Activated T-cell treated with anti-CD3 and anti-CD28 coated beads, Interleukin-2, amount 50 U/mL, for 72 hours (primary cell): ENCODE data around the gene SLC8A2. TPM values are rescaled to one million over a fixed set of nuclear protein-coding genes. Genes with fewer than 3 reads are reported as not detected.
A peak's percentile ranks its signal among the peaks of the same experiment; 100 is the strongest.

Experiments
- ATAC-seq, 2 donors: fragments of 150-1000 bp; cut with Tn5 transposase; replicated peaks in 1 of 2; 2 replicates each; pipeline ENCODE4 v1.10.0; 2021; ENCODE audit warnings: moderate library complexity in 2 of 2, mild to moderate bottlenecking in 1 of 2
- DNase-seq, 2 donors: peaks; one replicate each; pipeline ENCODE4 v3.0.0; 2021 to 2022; ENCODE audit warnings: mixed read lengths in 1 of 2
- H3K27ac Mint-ChIP-seq: one replicate; pipeline ENCODE4 v1.8.0; 2022; ENCODE audit warnings: mild to moderate bottlenecking, moderate library complexity, mixed read lengths
- H3K27me3 Mint-ChIP-seq: one replicate; pipeline ENCODE4 v1.8.0; 2022; ENCODE audit warnings: low read depth, mixed read lengths
- H3K36me3 Mint-ChIP-seq, 2 donors: one replicate each; pipeline ENCODE4 v1.8.0; 2022; ENCODE audit warnings: mixed read lengths in 2 of 2, mild to moderate bottlenecking in 1 of 2; ENCODE audit not compliant: insufficient read depth in 2 of 2
- H3K4me1 Mint-ChIP-seq: one replicate; pipeline ENCODE4 v1.8.0; 2022; ENCODE audit warnings: low read depth, mixed read lengths
- H3K4me3 Mint-ChIP-seq, 2 donors: one replicate each; pipeline ENCODE4 v1.8.0; 2022; ENCODE audit warnings: mild to moderate bottlenecking in 2 of 2, mixed read lengths in 2 of 2, moderate library complexity in 2 of 2
- H3K9me3 Mint-ChIP-seq, 2 donors: one replicate each; pipeline ENCODE4 v1.8.0; 2022; ENCODE audit warnings: mixed read lengths in 2 of 2
- total RNA-seq, 2 donors: library from RNA; stranded (reverse); gene quantifications; one replicate each; pipeline ENCODE4 v1.2.3, GENCODE V29; 2022

Gene SLC8A2
- total RNA-seq, 2 donors from 2014 or later: 0.17 to 0.97 TPM

- H3K9me3 Mint-ChIP-seq: no peaks in the 10 kb centered on the region
- ATAC-seq (no peak), DNase-seq (no peak)
- no peak overlapping the region for H3K4me3 Mint-ChIP-seq
- no peaks in the 10 kb centered on the region for H3K4me1 Mint-ChIP-seq
- no peaks in the 10 kb centered on the region for H3K36me3 Mint-ChIP-seq
- peaks cover 46% of the 10 kb centered on the region for H3K27me3 Mint-ChIP-seq
- H3K27ac Mint-ChIP-seq: no peak overlapping the region
Observed at GRCh38 chr19:47411101-47411500, 60.6 kb downstream of the SLC8A2 start.

- Mint-ChIP-seq H3K4me3 (no peak overlapping the region), H3K36me3 (no peaks in the 10 kb centered on the region), H3K27me3 (peaks cover 57% of the 10 kb centered on the region), H3K4me1 (no peaks in the 10 kb centered on the region), H3K9me3 (peaks cover 0 to 2% of the 10 kb centered on the region in 2 donors), H3K27ac (no peak overlapping the region)
- no peak for DNase-seq
- no peak for ATAC-seq
Observed at GRCh38 chr19:47408156-47408938, 63.3 kb downstream of the SLC8A2 start.

GRCh38 chr19:47407417-47407774 lies 64.3 kb downstream of the SLC8A2 start:
- no peak overlapping the region for H3K4me3 Mint-ChIP-seq
- H3K27ac Mint-ChIP-seq: no peak overlapping the region
- no peaks in the 10 kb centered on the region for H3K4me1 Mint-ChIP-seq
- H3K27me3 Mint-ChIP-seq: peaks cover 54% of the 10 kb centered on the region
- H3K36me3 Mint-ChIP-seq: no peaks in the 10 kb centered on the region
- no peak for DNase-seq
- ATAC-seq: no peak
- H3K9me3 Mint-ChIP-seq: peaks cover 0 to 2% of the 10 kb centered on the region in 2 donors

- H3K36me3 Mint-ChIP-seq: no peaks in the 10 kb centered on the region
- no peak overlapping the region for H3K4me3 Mint-ChIP-seq
- peaks cover 54% of the 10 kb centered on the region for H3K27me3 Mint-ChIP-seq
- ATAC-seq (peak; percentile 32 to 41), DNase-seq (no peak)
- no peaks in the 10 kb centered on the region for H3K4me1 Mint-ChIP-seq
- peaks cover 0 to 2% of the 10 kb centered on the region in 2 donors for H3K9me3 Mint-ChIP-seq
- no peak overlapping the region for H3K27ac Mint-ChIP-seq
Observed at GRCh38 chr19:47406711-47407416, 64.8 kb downstream of the SLC8A2 start.

GRCh38 chr19:47405854-47406417 lies 65.8 kb downstream of the SLC8A2 start:
- no peaks in the 10 kb centered on the region for H3K36me3 Mint-ChIP-seq
- no peak for ATAC-seq

GRCh38 chr19:47405197-47405550 lies 66.5 kb downstream of the SLC8A2 start:
- H3K4me3 Mint-ChIP-seq: no peak overlapping the region
- no peak for DNase-seq
- H3K36me3 Mint-ChIP-seq: no peaks in the 10 kb centered on the region
- peaks cover 0 to 2% of the 10 kb centered on the region in 2 donors for H3K9me3 Mint-ChIP-seq
- peaks cover 54% of the 10 kb centered on the region for H3K27me3 Mint-ChIP-seq
- no peaks in the 10 kb centered on the region for H3K4me1 Mint-ChIP-seq
- H3K27ac Mint-ChIP-seq: no peak overlapping the region
- no peak for ATAC-seq

More at GRCh38 chr19:47405854-47406417, 65.8 kb downstream of the SLC8A2 start:
- H3K4me1 Mint-ChIP-seq: no peaks in the 10 kb centered on the region
- peaks cover 0 to 2% of the 10 kb centered on the region in 2 donors for H3K9me3 Mint-ChIP-seq
- no peak overlapping the region for H3K27ac Mint-ChIP-seq
- H3K27me3 Mint-ChIP-seq: peaks cover 54% of the 10 kb centered on the region
- no peak for DNase-seq
- no peak overlapping the region for H3K4me3 Mint-ChIP-seq

GRCh38 chr19:47404334-47405196 lies 67.1 kb downstream of the SLC8A2 start:
- ATAC-seq (no peak), DNase-seq (no peak)
- H3K27me3 Mint-ChIP-seq: peaks cover 54% of the 10 kb centered on the region
- H3K4me1 Mint-ChIP-seq: no peaks in the 10 kb centered on the region
- no peak overlapping the region for H3K27ac Mint-ChIP-seq
- H3K36me3 Mint-ChIP-seq: no peaks in the 10 kb centered on the region
- H3K9me3 Mint-ChIP-seq: peaks cover 0 to 2% of the 10 kb centered on the region in 2 donors
- no peak overlapping the region for H3K4me3 Mint-ChIP-seq

GRCh38 chr19:47402504-47402903 lies 69.2 kb downstream of the SLC8A2 start:
- no peak for DNase-seq
- H3K4me3 Mint-ChIP-seq: no peak overlapping the region
- no peak overlapping the region for H3K27ac Mint-ChIP-seq
- ATAC-seq: no peak
- H3K4me1 Mint-ChIP-seq: no peaks in the 10 kb centered on the region
- H3K36me3 Mint-ChIP-seq: no peaks in the 10 kb centered on the region
- peaks cover 36% of the 10 kb centered on the region for H3K27me3 Mint-ChIP-seq
- peaks cover 0 to 2% of the 10 kb centered on the region in 2 donors for H3K9me3 Mint-ChIP-seq

GRCh38 chr19:47398707-47399597 lies 72.7 kb downstream of the SLC8A2 start:
- H3K4me1 Mint-ChIP-seq: no peaks in the 10 kb centered on the region
- peaks cover 13% of the 10 kb centered on the region for H3K27me3 Mint-ChIP-seq
- no peak overlapping the region for H3K4me3 Mint-ChIP-seq
- no peaks in the 10 kb centered on the region for H3K9me3 Mint-ChIP-seq
- DNase-seq (no peak), ATAC-seq (no peak)
- no peak overlapping the region for H3K27ac Mint-ChIP-seq
- H3K36me3 Mint-ChIP-seq: no peaks in the 10 kb centered on the region

GRCh38 chr19:47391510-47392223 lies 80.0 kb downstream of the SLC8A2 start:
- H3K4me1 Mint-ChIP-seq: peaks cover 6% of the 10 kb centered on the region
- H3K4me3 Mint-ChIP-seq: no peak overlapping the region
- no peak overlapping the region for H3K27ac Mint-ChIP-seq
- H3K9me3 Mint-ChIP-seq: no peaks in the 10 kb centered on the region
- H3K27me3 Mint-ChIP-seq: peaks cover 10% of the 10 kb centered on the region
- peak; percentile 77 to 85 for ATAC-seq
- peak; percentile 80 to 86 for DNase-seq
- no peaks in the 10 kb centered on the region for H3K36me3 Mint-ChIP-seq

GRCh38 chr19:47390533-47391488 lies 80.9 kb downstream of the SLC8A2 start:
- Mint-ChIP-seq H3K27ac (no peak overlapping the region), H3K4me3 (no peak overlapping the region), H3K9me3 (no peaks in the 10 kb centered on the region), H3K27me3 (peaks cover 10% of the 10 kb centered on the region), H3K36me3 (no peaks in the 10 kb centered on the region), H3K4me1 (peaks cover 6% of the 10 kb centered on the region)
- no peak for ATAC-seq
- no peak for DNase-seq
